WI38 (cell line): ENCODE data around the gene SLC1A4.
A peak's percentile ranks its signal among the peaks of the same experiment; 100 is the strongest.

Source experiments
- H3K4me3 ChIP-seq: 2 replicates; pipeline ENCODE4 v1.5.1; 2011; ENCODE audit warnings: low read depth, mild to moderate bottlenecking, control low read depth, low read length
- CTCF ChIP-seq: IDR thresholded peaks from 2 replicates; pipeline ENCODE4 v1.5.1; 2012; ENCODE audit warnings: low read depth, mild to moderate bottlenecking, control low read depth, low read length

The SLC1A4 gene

GRCh38 chr2:65071499-65072180 lies 82.4 kb downstream of the SLC1A4 start:
- TF ChIP-seq CTCF, result 0 out of 2 replicates have a peak, but pooled peaks have one; percentile 20
- H3K4me3 ChIP-seq, result no peak overlapping the region

GRCh38 chr2:65072181-65072970 lies 83.2 kb downstream of the SLC1A4 start:
- TF ChIP-seq CTCF, result no peak
- H3K4me3 ChIP-seq, result no peak overlapping the region
